ENCODE measurements around the gene APOB. TPM values are rescaled to one million over a fixed set of nuclear protein-coding genes. Genes with fewer than 3 reads are reported as not detected.
A peak's percentile ranks its signal among the peaks of the same experiment; 100 is the strongest.

APOB gene
- total and polyA plus RNA-seq, 2 of the 13 experiments (the other 11 are each of a cell fraction or from before 2014, with no cell fraction given) = 1,569 to 2,515 TPM

DNA sequence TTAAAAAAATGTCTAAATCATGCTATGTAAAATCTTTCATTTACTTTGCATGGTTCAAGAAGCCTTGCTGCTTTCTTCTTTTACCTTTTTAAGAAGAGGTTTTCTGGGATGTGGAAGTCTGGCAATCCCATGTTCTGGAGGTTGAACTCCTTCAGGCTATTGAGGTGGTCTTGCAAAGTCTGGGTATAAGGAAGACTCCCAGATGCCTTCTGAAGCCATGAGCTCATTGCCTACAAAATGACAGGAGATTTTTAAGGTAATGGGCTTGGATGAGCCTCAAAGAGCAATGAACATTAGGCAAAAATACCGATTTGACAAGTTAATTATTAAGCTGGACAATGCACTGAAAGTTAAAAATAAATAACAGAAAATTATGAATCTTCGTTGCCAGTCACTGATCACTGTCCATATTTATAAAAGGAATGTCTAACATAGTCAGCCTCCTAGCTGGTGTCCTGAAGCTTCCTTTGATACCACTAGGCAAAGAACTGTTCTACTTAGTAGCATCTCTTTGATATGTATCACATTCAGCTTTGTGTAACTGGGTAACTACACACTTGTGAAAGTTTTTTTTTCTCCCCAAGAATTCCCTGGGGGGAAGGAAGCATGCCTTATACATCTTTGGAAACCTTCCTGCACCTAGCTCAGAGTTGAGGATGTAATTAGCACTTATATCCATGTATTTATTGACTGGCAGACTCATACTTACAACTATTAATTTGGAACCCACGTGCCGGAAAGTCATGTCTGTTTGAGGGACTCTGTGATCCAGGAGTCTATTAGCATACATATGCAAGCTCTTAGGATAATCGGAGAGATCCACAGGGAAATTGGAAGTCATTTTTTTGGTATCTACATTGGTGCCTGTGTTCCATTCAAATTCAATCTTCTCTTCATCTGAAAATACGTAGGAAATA, 29.3 kb downstream of the APOB start:
- Histone ChIP-seq H3K27ac (ENCODE audit: extremely low read length, insufficient read depth, low read length) (peak overlapping the region; percentile 28), H3K4me2 (ENCODE audit: low read depth, low read length) (no peak overlapping the region), H4K20me1 (ENCODE audit: insufficient read depth, low read length) (peaks cover 96% of the 10 kb centered on the region), H3K79me2 (ENCODE audit: insufficient read depth, low read length) (peaks cover 13% of the 10 kb centered on the region), H3K4me3 (replicated peaks in 1 of 3; ENCODE audit: insufficient read depth in 1 of 3, low read depth in 2 of 3, low read length in 3 of 3) (no peak overlapping the region), H3K9me3 (ENCODE audit: low read length) (no peaks in the 10 kb centered on the region; the same call in 1 of the 2 replicates), H3K9ac (ENCODE audit: insufficient read depth, low read depth, low read length) (no peak overlapping the region), H3K36me3 (replicated peaks in 1 of 2; ENCODE audit: control insufficient read depth in 1 of 2, insufficient read depth in 2 of 2, low read length in 2 of 2) (peaks cover 72 to 96% of the 10 kb centered on the region in 2 experiments), H3K27me3 (ENCODE audit: control insufficient read depth in 1 of 2, insufficient read depth in 2 of 2, low read length in 2 of 2) (no peaks in the 10 kb centered on the region), H3K4me1 (ENCODE audit: insufficient read depth, low read length) (peaks cover 55% of the 10 kb centered on the region), H2AFZ (ENCODE audit: low read length) (no peak overlapping the region)
- in situ Hi-C loops (cut with HindIII; ENCODE audit: extremely low pct_ligation_motif_present, low pct_unique_long_range_greater_than_20kb) = no loop called here
- ChIA-PET CTCF (ENCODE audit: low intra/inter-chr PET ratio, low total read pairs) (no interaction called here), POLR2A (interaction anchor here (0.9 to 13.6 kb wide), 6 partner anchors 9 to 82 kb away, joined by 4 to 119 read pairs (median 6); no protein-coding TSS in a partner anchor)
- BruUV-seq (replicated peaks) = no TSS peak
- no peak for ATAC-seq
- no peak for FAIRE-seq
- 86% methylated on average over 6 of the region's 6 CpGs for WGBS (ENCODE audit: low lambda C conversion rate)
- no peak for DNase-seq (ENCODE audit: low spot score)
- intact Hi-C loops (cut with micrococcal nuclease; ENCODE audit: unreplicated experiment) = no loop called here
- TF ChIP-seq PAF1 (CRISPR knock-in tag; IDR thresholded peaks at IDR 0.05) = peak; percentile 92
- TF ChIP-seq CREM (IDR thresholded peaks at IDR 0.05) = no peak
- no peak for TF ChIP-seq CREM (CRISPR knock-in tag; IDR thresholded peaks at IDR 0.05)
- TF ChIP-seq, protein P1, sequence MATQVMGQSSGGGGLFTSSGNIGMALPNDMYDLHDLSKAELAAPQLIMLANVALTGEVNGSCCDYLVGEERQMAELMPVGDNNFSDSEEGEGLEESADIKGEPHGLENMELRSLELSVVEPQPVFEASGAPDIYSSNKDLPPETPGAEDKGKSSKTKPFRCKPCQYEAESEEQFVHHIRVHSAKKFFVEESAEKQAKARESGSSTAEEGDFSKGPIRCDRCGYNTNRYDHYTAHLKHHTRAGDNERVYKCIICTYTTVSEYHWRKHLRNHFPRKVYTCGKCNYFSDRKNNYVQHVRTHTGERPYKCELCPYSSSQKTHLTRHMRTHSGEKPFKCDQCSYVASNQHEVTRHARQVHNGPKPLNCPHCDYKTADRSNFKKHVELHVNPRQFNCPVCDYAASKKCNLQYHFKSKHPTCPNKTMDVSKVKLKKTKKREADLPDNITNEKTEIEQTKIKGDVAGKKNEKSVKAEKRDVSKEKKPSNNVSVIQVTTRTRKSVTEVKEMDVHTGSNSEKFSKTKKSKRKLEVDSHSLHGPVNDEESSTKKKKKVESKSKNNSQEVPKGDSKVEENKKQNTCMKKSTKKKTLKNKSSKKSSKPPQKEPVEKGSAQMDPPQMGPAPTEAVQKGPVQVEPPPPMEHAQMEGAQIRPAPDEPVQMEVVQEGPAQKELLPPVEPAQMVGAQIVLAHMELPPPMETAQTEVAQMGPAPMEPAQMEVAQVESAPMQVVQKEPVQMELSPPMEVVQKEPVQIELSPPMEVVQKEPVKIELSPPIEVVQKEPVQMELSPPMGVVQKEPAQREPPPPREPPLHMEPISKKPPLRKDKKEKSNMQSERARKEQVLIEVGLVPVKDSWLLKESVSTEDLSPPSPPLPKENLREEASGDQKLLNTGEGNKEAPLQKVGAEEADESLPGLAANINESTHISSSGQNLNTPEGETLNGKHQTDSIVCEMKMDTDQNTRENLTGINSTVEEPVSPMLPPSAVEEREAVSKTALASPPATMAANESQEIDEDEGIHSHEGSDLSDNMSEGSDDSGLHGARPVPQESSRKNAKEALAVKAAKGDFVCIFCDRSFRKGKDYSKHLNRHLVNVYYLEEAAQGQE (IDR thresholded peaks at IDR 0.05; ENCODE audit: borderline replicate concordance in 1 of 2, low read depth in 1 of 2, low read length in 2 of 2) = no peak
- TF ChIP-seq, protein P2, sequence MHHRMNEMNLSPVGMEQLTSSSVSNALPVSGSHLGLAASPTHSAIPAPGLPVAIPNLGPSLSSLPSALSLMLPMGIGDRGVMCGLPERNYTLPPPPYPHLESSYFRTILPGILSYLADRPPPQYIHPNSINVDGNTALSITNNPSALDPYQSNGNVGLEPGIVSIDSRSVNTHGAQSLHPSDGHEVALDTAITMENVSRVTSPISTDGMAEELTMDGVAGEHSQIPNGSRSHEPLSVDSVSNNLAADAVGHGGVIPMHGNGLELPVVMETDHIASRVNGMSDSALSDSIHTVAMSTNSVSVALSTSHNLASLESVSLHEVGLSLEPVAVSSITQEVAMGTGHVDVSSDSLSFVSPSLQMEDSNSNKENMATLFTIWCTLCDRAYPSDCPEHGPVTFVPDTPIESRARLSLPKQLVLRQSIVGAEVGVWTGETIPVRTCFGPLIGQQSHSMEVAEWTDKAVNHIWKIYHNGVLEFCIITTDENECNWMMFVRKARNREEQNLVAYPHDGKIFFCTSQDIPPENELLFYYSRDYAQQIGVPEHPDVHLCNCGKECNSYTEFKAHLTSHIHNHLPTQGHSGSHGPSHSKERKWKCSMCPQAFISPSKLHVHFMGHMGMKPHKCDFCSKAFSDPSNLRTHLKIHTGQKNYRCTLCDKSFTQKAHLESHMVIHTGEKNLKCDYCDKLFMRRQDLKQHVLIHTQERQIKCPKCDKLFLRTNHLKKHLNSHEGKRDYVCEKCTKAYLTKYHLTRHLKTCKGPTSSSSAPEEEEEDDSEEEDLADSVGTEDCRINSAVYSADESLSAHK (CRISPR knock-in tag; IDR thresholded peaks at IDR 0.05; ENCODE audit: borderline replicate concordance) = no peak
- TF ChIP-seq ZNF281 (CRISPR knock-in tag; IDR thresholded peaks at IDR 0.05; ENCODE audit: borderline replicate concordance) = no peak
- TF ChIP-seq EEA1 (CRISPR knock-in tag; IDR thresholded peaks at IDR 0.05; ENCODE audit: borderline replicate concordance) = no peak
- no peak for TF ChIP-seq ZNF256 (CRISPR knock-in tag; conservative IDR thresholded peaks at IDR 0.05)
- peak; percentile 29; the same call in 1 of the 2 replicates for TF ChIP-seq ZNF878 (CRISPR knock-in tag; IDR thresholded peaks at IDR 0.05)
- no peak for TF ChIP-seq RAD51 (IDR thresholded peaks at IDR 0.05; ENCODE audit: borderline replicate concordance)
- TF ChIP-seq ATF7 (IDR thresholded peaks at IDR 0.05) = no peak
- TF ChIP-seq ATF7 (CRISPR knock-in tag; IDR thresholded peaks at IDR 0.05) = no peak
- TF ChIP-seq NR0B2 (CRISPR knock-in tag; IDR thresholded peaks at IDR 0.05) = no peak

All from HepG2 (cell line).